Stimulated activated naive CD8-positive, alpha-beta T cell treated with anti-CD3 and anti-CD28 coated beads, Interleukin-15, Interleukin-2, amounts not matched to agents 100 ng/mL and 50 ng/mL, for 24 hours (primary cell): ENCODE results near the gene MGAT4A.
"Not testable (repeated sequence)": the region's sequence is repeated elsewhere in the genome, so short reads cannot be mapped to it uniquely, and the experiment has no call there.

Source experiments
- H3K27ac Mint-ChIP-seq: one replicate; pipeline ENCODE4 v1.8.0; 2021; ENCODE audit warnings: mild to moderate bottlenecking, mixed read lengths
- H3K27me3 Mint-ChIP-seq: one replicate; pipeline ENCODE4 v1.8.0; 2021; ENCODE audit warnings: mixed read lengths
- H3K36me3 Mint-ChIP-seq: one replicate; pipeline ENCODE4 v1.8.0; 2021; ENCODE audit warnings: low read depth, mixed read lengths
- H3K4me1 Mint-ChIP-seq: one replicate; pipeline ENCODE4 v1.8.0; 2021; ENCODE audit warnings: low read depth, mixed read lengths
- H3K4me3 Mint-ChIP-seq: one replicate; pipeline ENCODE4 v1.8.0; 2021; ENCODE audit warnings: mild to moderate bottlenecking, mixed read lengths
- H3K9me3 Mint-ChIP-seq: one replicate; pipeline ENCODE4 v1.8.0; 2021; ENCODE audit warnings: mixed read lengths

The MGAT4A gene

GRCh38 chr2:98685930-98686887 lies 44.7 kb downstream of the MGAT4A start:
- peaks cover 4% of the 10 kb centered on the region for H3K36me3 Mint-ChIP-seq
- H3K4me3 Mint-ChIP-seq, result no peak overlapping the region
- peak overlapping the region; percentile 26 for H3K27ac Mint-ChIP-seq
- peaks cover 90% of the 10 kb centered on the region for H3K4me1 Mint-ChIP-seq
- H3K27me3 Mint-ChIP-seq, result no peaks in the 10 kb centered on the region
- no peaks in the 10 kb centered on the region for H3K9me3 Mint-ChIP-seq

- Mint-ChIP-seq H3K36me3 (peaks cover 9% of the 10 kb centered on the region), H3K27me3 (no peaks in the 10 kb centered on the region), H3K4me3 (no peak overlapping the region), H3K27ac (peak overlapping the region; percentile 42), H3K9me3 (peaks cover 4% of the 10 kb centered on the region), H3K4me1 (peaks cover 73% of the 10 kb centered on the region)
These were observed 47.2 kb downstream of the MGAT4A start for GRCh38 chr2:98683728-98684127.

- Mint-ChIP-seq H3K27ac (no peak overlapping the region), H3K36me3 (peaks cover 42% of the 10 kb centered on the region), H3K4me1 (peaks cover 41% of the 10 kb centered on the region), H3K9me3 (peaks cover 7% of the 10 kb centered on the region), H3K27me3 (no peaks in the 10 kb centered on the region), H3K4me3 (no peak overlapping the region)
These were observed 54.2 kb downstream of the MGAT4A start for GRCh38 chr2:98676742-98677141.

- Mint-ChIP-seq H3K36me3 (peaks cover 59% of the 10 kb centered on the region), H3K9me3 (peaks cover 21% of the 10 kb centered on the region), H3K4me3 (no peak overlapping the region), H3K27me3 (no peaks in the 10 kb centered on the region), H3K4me1 (peaks cover 53% of the 10 kb centered on the region), H3K27ac (no peak overlapping the region)
These were observed 56.5 kb downstream of the MGAT4A start for GRCh38 chr2:98674233-98674964.

- peaks cover 71% of the 10 kb centered on the region for H3K4me1 Mint-ChIP-seq
These were observed 61.3 kb downstream of the MGAT4A start for GRCh38 chr2:98669675-98670074.

GRCh38 chr2:98665677-98666076 lies 65.3 kb downstream of the MGAT4A start:
- peak overlapping the region; percentile 18 for H3K27ac Mint-ChIP-seq
- H3K4me1 Mint-ChIP-seq, result peaks cover 73% of the 10 kb centered on the region
- H3K9me3 Mint-ChIP-seq, result peaks cover 21% of the 10 kb centered on the region
- peaks cover 51% of the 10 kb centered on the region for H3K36me3 Mint-ChIP-seq
- H3K27me3 Mint-ChIP-seq, result no peaks in the 10 kb centered on the region
- no peak overlapping the region for H3K4me3 Mint-ChIP-seq

More at GRCh38 chr2:98669675-98670074, 61.3 kb downstream of the MGAT4A start:
- Mint-ChIP-seq H3K4me3 (no peak overlapping the region), H3K27me3 (no peaks in the 10 kb centered on the region), H3K27ac (no peak overlapping the region), H3K9me3 (peaks cover 34% of the 10 kb centered on the region), H3K36me3 (peaks cover 79% of the 10 kb centered on the region)

- Mint-ChIP-seq H3K36me3 (peaks cover 49% of the 10 kb centered on the region), H3K4me3 (peak overlapping the region; percentile 70), H3K27me3 (no peaks in the 10 kb centered on the region), H3K27ac (peak overlapping the region; percentile 87), H3K4me1 (peaks cover 73% of the 10 kb centered on the region), H3K9me3 (peaks cover 13% of the 10 kb centered on the region)
These were observed 66.6 kb downstream of the MGAT4A start for GRCh38 chr2:98664323-98664722.

- Mint-ChIP-seq H3K4me1 (peaks cover 75% of the 10 kb centered on the region), H3K9me3 (peaks cover 13% of the 10 kb centered on the region), H3K36me3 (peaks cover 43% of the 10 kb centered on the region), H3K27me3 (no peaks in the 10 kb centered on the region), H3K4me3 (peak overlapping the region; percentile 80), H3K27ac (peak overlapping the region; percentile 91)
These were observed 67.3 kb downstream of the MGAT4A start for GRCh38 chr2:98663511-98664090.

- peaks cover 87% of the 10 kb centered on the region for H3K4me1 Mint-ChIP-seq
- peaks cover 14% of the 10 kb centered on the region for H3K36me3 Mint-ChIP-seq
- peak overlapping the region; percentile 98 for H3K27ac Mint-ChIP-seq
- not testable (repeated sequence) for H3K9me3 Mint-ChIP-seq, H3K27me3 Mint-ChIP-seq
- peak overlapping the region; percentile 86 for H3K4me3 Mint-ChIP-seq
These were observed 71.5 kb downstream of the MGAT4A start for GRCh38 chr2:98659491-98659840.

- Mint-ChIP-seq H3K27me3 (no peaks in the 10 kb centered on the region), H3K4me3 (peak overlapping the region; percentile 86), H3K36me3 (peaks cover 14% of the 10 kb centered on the region), H3K27ac (peak overlapping the region; percentile 98), H3K9me3 (no peaks in the 10 kb centered on the region), H3K4me1 (peaks cover 88% of the 10 kb centered on the region)
These were observed 72.0 kb downstream of the MGAT4A start for GRCh38 chr2:98658816-98659490.

GRCh38 chr2:98656800-98657199 lies 74.1 kb downstream of the MGAT4A start:
- H3K36me3 Mint-ChIP-seq, result peaks cover 25% of the 10 kb centered on the region
- no peaks in the 10 kb centered on the region for H3K27me3 Mint-ChIP-seq
- H3K27ac Mint-ChIP-seq, result peak overlapping the region; percentile 89
- peaks cover 94% of the 10 kb centered on the region for H3K4me1 Mint-ChIP-seq
- H3K9me3 Mint-ChIP-seq, result no peaks in the 10 kb centered on the region
- H3K4me3 Mint-ChIP-seq, result peak overlapping the region; percentile 70

GRCh38 chr2:98654699-98655495 lies 76.0 kb downstream of the MGAT4A start:
- H3K9me3 Mint-ChIP-seq, result no peaks in the 10 kb centered on the region
- peak overlapping the region; percentile 91 for H3K27ac Mint-ChIP-seq
- H3K36me3 Mint-ChIP-seq, result peaks cover 24% of the 10 kb centered on the region
- peaks cover 95% of the 10 kb centered on the region for H3K4me1 Mint-ChIP-seq
- H3K4me3 Mint-ChIP-seq, result peak overlapping the region; percentile 69
- no peaks in the 10 kb centered on the region for H3K27me3 Mint-ChIP-seq

GRCh38 chr2:98650998-98651397 lies 79.9 kb downstream of the MGAT4A start:
- H3K36me3 Mint-ChIP-seq, result peaks cover 28% of the 10 kb centered on the region
- no peaks in the 10 kb centered on the region for H3K27me3 Mint-ChIP-seq
- no peaks in the 10 kb centered on the region for H3K9me3 Mint-ChIP-seq
- H3K4me3 Mint-ChIP-seq, result peak overlapping the region; percentile 63
- peak overlapping the region; percentile 92 for H3K27ac Mint-ChIP-seq
- peaks cover 81% of the 10 kb centered on the region for H3K4me1 Mint-ChIP-seq

- H3K9me3 Mint-ChIP-seq, result no peaks in the 10 kb centered on the region
- peak overlapping the region; percentile 66 for H3K27ac Mint-ChIP-seq
- H3K4me3 Mint-ChIP-seq, result peak overlapping the region; percentile 2
- peaks cover 29% of the 10 kb centered on the region for H3K36me3 Mint-ChIP-seq
- peaks cover 71% of the 10 kb centered on the region for H3K4me1 Mint-ChIP-seq
- no peaks in the 10 kb centered on the region for H3K27me3 Mint-ChIP-seq
These were observed 80.9 kb downstream of the MGAT4A start for GRCh38 chr2:98649992-98650375.
